ENCODE measurements around the gene MCL1.
"Not testable (repeated sequence)": the region's sequence is repeated elsewhere in the genome, so short reads cannot be mapped to it uniquely, and the experiment has no call there.

Gene MCL1

GRCh38 chr1:150601540-150601939, 22.1 kb upstream of the MCL1 start:
- no peak for DNase-seq

GRCh38 chr1:150598346-150598745, 18.9 kb upstream of the MCL1 start:
- not testable (repeated sequence) for DNase-seq

GRCh38 chr1:150596976-150597375, 17.6 kb upstream of the MCL1 start:
- DNase-seq, result no peak

- no peak for DNase-seq
Measured at GRCh38 chr1:150596095-150596892, 16.9 kb upstream of the MCL1 start.

GRCh38 chr1:150582371-150582770, 3.0 kb upstream of the MCL1 start:
- DNase-seq, result no peak

GRCh38 chr1:150581962-150582361, 2.6 kb upstream of the MCL1 start:
- not testable (repeated sequence) for DNase-seq

GRCh38 chr1:150581437-150581836, 2.0 kb upstream of the MCL1 start:
- DNase-seq, result not testable (repeated sequence)

GRCh38 chr1:150580966-150581365, 1.6 kb upstream of the MCL1 start:
- not testable (repeated sequence) for DNase-seq

GRCh38 chr1:150579945-150580642, 684 bp upstream of the MCL1 start:
- no peak for DNase-seq

GRCh38 chr1:150578272-150579109, 919 bp downstream of the MCL1 start:
- peak in 1 of 2 donors; percentile 58 for DNase-seq

GRCh38 chr1:150577557-150578271, 1.7 kb downstream of the MCL1 start:
- DNase-seq, result peak in 1 of 2 donors; percentile 61

GRCh38 chr1:150576794-150577556, 2.4 kb downstream of the MCL1 start:
- DNase-seq, result peak in 1 of 2 donors; percentile 46

GRCh38 chr1:150576367-150576711, 3.1 kb downstream of the MCL1 start:
- DNase-seq, result peak in 1 of 2 donors; percentile 28

- peak in 1 of 2 donors; percentile 30 for DNase-seq
Measured at GRCh38 chr1:150575518-150576366, 3.7 kb downstream of the MCL1 start.

- DNase-seq, result peak in 1 of 2 donors; percentile 19
Measured at GRCh38 chr1:150575072-150575489, 4.3 kb downstream of the MCL1 start.

- DNase-seq, result peak; percentile 12 to 34
Measured at GRCh38 chr1:150574260-150575071, 4.9 kb downstream of the MCL1 start.

- DNase-seq, result peak; percentile 35 to 46
Measured at GRCh38 chr1:150573648-150574071, 5.8 kb downstream of the MCL1 start.

GRCh38 chr1:150572918-150573647, 6.3 kb downstream of the MCL1 start:
- DNase-seq, result peak; percentile 24 to 49

GRCh38 chr1:150568594-150568966, 10.8 kb downstream of the MCL1 start:
- peak; percentile 24 to 50 for DNase-seq

All from CD4-positive, alpha-beta T cell treated with Interleukin-1 beta for 1 hour (primary cell).